Stomach (tissue), 4 donors: ENCODE results near the gene LRRC7.

Experiments
- EP300 ChIP-seq: sonication (generic); formaldehyde crosslinking; IDR thresholded peaks from one replicate; pipeline ENCODE4 v1.6.1; 2017; ENCODE audit warnings: antibody characterized with exemption
- POLR2A ChIP-seq, 4 donors: fragments of 450-650 bp; IDR thresholded peaks; one replicate each; pipeline ENCODE4 v1.6.1; 2016; ENCODE audit warnings: antibody characterized with exemption in 4 of 4, control low read depth in 2 of 4, mild to moderate bottlenecking in 1 of 4, moderate library complexity in 1 of 4
- TF ChIP-seq, protein P1 (sequence below), 7 experiments: fragments of 450-650 bp in 4 of 7; fragments of 200-600 bp in 3 of 7; sonication (generic) in 3 of 7; IDR thresholded peaks; one replicate each; pipeline ENCODE4 v1.5.1; 2016 to 2019; ENCODE audit warnings: antibody characterized with exemption in 7 of 7, control low read depth in 2 of 7, mild to moderate bottlenecking in 1 of 7

DNA sequence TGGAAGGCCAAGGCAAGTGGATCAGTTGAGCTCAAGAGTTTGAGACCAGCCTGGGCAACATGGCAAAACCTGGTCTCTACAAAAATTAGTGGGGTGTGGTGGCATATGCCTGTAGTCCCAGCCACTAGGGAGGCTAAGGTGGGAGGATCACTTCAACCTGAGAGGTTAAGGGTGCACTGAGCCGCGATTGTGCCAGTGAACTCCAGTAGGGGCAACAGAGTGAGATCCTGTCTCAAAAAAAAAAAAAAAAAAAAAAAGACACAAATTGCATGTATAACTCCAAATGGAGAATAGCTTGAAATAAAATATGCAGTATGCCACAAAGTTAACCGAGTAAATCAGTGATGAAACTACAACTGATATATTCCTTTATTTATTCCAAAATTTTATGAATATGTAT, 586.0 kb downstream of the LRRC7 start:
- TF ChIP-seq EP300 (no peak), POLR2A (IDR thresholded peaks at IDR 0.05) (no peak)
- TF ChIP-seq, protein P1, sequence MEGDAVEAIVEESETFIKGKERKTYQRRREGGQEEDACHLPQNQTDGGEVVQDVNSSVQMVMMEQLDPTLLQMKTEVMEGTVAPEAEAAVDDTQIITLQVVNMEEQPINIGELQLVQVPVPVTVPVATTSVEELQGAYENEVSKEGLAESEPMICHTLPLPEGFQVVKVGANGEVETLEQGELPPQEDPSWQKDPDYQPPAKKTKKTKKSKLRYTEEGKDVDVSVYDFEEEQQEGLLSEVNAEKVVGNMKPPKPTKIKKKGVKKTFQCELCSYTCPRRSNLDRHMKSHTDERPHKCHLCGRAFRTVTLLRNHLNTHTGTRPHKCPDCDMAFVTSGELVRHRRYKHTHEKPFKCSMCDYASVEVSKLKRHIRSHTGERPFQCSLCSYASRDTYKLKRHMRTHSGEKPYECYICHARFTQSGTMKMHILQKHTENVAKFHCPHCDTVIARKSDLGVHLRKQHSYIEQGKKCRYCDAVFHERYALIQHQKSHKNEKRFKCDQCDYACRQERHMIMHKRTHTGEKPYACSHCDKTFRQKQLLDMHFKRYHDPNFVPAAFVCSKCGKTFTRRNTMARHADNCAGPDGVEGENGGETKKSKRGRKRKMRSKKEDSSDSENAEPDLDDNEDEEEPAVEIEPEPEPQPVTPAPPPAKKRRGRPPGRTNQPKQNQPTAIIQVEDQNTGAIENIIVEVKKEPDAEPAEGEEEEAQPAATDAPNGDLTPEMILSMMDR (IDR thresholded peaks at IDR 0.05), result no peak
